HS-5 (cell line): ENCODE results near the gene TRDN.

Experiments
- DNase-seq: peaks from one replicate; pipeline ENCODE4 v3.0.0-alpha.2; 2012; ENCODE audit warnings: low read depth

Gene TRDN, protein sequence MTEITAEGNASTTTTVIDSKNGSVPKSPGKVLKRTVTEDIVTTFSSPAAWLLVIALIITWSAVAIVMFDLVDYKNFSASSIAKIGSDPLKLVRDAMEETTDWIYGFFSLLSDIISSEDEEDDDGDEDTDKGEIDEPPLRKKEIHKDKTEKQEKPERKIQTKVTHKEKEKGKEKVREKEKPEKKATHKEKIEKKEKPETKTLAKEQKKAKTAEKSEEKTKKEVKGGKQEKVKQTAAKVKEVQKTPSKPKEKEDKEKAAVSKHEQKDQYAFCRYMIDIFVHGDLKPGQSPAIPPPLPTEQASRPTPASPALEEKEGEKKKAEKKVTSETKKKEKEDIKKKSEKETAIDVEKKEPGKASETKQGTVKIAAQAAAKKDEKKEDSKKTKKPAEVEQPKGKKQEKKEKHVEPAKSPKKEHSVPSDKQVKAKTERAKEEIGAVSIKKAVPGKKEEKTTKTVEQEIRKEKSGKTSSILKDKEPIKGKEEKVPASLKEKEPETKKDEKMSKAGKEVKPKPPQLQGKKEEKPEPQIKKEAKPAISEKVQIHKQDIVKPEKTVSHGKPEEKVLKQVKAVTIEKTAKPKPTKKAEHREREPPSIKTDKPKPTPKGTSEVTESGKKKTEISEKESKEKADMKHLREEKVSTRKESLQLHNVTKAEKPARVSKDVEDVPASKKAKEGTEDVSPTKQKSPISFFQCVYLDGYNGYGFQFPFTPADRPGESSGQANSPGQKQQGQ

DNA sequence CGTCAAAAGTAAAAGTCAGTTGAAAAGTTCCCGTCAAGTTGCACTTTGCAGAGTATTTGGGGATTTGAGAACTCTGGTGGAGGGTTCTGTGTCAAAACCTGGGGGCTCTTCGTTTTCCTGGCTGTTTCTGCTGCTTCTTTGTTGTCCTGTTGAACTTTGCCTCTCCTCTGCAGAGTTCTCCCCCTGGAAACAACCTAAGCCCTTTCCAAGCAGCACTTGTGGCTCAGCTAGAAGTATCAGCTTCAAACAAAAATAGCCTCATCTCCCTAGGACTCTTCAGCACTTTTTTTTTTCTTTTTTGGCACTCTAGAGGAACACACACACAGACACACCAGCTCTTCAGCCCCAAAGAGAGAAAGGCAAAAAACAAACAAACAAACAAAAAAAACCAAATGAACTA, at the start of gene TRDN:
TRDN (minus strand) TSS at position 169 of the 400 bp plus-strand sequence. CDS start 175 bp downstream, outside the sequence.
- DNase-seq, result no peak

DNA sequence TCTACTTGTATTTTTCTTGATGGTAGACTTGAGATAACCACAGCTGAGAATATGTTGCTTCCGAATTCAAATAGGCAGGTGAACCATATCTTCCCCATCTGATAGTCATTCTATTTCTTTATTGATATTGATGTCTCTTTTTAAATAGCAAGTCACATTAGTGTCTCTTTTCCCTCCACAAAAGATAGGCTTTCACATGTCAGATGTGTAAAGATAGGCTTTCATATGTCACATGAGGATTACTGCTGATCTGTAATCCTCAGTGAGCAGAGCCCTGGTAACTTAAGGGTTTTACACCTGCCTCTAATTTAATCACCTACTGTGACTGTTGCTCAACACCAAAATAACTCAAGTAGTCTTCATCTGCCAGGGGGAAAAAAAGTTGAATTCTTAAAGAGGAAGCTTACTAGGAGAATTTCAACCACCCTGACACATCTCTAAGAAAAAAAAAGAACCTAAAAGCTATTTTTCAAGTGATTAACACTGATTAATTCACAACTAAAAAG, 45.3 kb upstream of the TRDN start:
- DNase-seq, result no peak

DNA sequence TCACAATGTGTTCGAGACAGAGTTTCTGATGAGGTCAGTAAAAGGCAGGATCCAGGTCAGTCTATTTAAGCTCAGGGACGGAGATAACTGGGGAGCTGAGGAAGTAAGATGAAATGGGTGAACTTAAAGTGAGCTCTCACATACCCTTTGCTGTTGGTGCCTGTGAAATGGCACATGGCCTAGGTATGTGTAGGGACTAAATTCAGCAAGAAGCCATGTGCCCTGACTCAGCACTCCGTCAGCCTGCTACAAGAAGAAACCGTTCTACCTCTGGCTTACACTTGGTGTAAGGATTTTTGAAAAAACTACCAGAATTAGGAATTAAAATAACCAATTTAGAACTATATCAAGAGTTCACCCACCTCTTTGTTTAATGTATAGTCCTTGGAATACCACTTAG, 41.1 kb upstream of the TRDN start:
- no peak for DNase-seq

DNA sequence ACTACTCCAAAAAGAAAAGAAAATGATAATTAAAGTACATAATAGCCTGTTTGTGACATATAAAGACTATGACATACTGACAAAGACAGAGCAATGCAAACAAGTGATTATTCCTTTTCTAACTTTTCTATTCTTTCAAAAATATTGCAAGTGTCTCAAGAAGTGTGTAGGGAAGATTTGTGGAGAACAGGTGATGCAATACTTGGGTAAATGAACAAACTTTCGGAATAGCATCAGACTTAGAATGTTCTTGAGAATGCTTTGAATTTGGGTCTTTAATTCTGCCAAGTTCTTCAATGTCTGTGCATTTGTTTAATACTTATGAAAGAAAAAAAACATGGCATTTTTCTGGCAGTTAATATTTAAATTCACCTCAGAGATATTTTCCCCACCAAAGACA, 40.0 kb upstream of the TRDN start:
- DNase-seq, result no peak

DNA sequence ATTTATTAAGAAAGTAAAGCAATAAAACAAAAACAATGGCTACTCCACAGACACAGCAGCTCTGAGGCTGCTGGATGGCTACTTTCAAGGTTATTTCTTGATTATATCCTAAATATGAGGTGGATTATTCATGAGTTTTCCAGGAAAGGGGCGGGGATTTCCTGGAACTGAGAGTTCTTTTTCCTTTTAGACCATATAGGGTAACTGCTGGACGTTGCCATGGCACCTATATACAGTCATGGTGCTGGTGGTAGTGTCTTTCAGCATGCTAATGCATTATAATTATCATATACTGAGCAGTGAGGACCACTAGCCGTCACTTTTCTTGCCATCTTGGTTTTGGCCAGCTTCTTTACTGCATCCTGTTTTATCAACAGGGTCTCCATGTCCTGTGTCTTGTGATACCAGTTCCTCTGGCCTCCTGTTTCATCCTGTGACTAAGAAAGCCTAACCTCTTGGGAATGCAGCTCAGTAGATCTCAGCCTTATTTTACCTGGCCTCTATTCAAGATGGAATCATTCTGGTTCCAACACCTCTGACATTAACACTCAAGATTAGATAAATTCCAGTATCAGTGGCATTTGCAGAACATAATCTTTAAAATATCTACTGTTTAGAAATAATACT, 32.3 kb upstream of the TRDN start:
- DNase-seq, result no peak

DNA sequence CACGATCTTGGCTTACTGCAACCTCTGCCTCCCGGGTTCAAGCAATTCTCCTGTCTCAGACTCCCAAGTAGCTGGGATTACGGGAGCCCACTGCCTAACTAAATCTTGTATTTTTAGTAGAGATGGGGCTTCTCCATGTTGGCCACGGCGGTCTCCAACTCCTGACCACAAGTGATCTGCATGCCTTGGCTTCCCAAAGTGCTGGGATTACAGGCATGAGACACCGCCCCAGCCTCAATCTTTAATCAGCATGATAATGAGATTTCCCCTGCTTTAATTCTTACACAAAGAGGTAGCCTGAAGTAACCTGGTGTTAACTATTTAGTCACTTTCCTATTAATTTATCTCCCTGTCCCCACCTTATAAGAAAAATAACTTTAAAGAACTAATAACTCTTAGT, 31.3 kb upstream of the TRDN start:
- DNase-seq, result no peak

DNA sequence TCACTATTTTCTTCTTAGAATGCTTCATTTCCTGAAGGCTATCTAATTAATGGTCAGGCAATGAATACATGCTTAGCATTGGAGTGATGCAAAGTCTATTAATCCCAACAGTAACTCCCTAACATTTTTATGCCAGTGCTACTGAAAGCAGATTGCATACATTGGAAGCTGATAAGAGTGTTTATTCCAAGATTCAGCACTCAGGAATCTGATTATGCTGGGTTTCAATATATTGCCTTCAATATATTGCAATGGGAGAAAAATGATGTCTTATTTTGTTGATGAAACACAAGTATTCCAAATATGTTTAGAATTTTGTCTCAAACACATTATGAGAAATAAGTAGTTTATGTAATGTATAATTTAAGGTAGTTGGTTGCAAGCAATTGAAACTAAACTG, 26.7 kb upstream of the TRDN start:
- DNase-seq, result no peak

DNA sequence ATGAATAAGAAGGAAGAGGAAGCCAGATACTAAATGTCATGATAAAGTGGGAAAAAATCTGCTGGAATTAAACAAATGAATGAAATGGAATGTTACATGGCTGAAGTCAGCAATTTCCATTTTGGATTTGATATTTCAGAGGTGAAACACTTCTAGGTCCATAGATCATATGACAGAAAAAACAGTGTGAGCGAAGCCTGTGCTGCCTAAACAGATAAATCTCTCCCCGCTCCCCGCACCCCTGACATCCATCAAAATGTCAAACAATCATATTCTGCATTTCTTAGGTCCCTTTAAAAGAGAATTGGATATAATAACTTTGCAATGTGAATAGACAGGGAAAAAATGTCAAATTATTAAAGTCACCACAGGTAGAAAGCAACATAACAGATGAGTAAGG, 26.0 kb upstream of the TRDN start:
- DNase-seq, result no peak

DNA sequence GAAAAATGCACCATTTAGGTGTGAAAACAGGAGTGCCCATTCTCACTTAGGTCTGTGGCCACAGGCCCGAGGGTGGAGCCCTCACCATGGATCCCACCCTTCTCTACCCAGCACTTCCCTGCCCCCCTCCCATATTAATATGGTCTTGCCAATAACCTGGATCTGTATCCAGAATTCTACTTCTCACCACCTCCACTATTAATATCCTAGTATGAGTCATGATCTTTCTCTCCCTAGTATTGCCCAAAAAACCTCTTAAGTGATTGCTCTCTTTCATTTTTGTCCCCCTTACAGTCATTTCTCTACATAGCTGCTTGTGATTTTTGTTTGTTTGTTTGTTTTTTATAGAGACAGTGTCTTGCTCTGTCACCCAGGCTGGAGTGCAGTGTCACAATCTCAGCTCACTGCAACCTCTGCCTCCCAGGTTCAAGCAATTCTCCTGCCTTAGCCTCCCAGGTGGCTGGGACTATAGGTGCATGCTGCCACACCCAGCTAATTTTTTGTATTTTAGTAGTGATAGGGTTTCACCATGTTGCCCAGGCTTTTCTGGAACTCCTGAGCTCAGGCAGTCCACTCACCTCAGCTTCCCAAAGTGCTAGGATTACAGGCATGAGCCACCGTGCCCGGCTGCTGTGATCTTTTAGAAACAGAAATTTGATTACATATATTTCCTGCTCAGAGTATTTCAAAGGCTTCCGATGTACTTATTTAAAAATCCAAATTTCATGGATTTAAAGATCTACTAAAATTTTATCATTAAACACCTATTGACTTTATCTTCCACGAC, 24.5 kb upstream of the TRDN start:
- no peak for DNase-seq

DNA sequence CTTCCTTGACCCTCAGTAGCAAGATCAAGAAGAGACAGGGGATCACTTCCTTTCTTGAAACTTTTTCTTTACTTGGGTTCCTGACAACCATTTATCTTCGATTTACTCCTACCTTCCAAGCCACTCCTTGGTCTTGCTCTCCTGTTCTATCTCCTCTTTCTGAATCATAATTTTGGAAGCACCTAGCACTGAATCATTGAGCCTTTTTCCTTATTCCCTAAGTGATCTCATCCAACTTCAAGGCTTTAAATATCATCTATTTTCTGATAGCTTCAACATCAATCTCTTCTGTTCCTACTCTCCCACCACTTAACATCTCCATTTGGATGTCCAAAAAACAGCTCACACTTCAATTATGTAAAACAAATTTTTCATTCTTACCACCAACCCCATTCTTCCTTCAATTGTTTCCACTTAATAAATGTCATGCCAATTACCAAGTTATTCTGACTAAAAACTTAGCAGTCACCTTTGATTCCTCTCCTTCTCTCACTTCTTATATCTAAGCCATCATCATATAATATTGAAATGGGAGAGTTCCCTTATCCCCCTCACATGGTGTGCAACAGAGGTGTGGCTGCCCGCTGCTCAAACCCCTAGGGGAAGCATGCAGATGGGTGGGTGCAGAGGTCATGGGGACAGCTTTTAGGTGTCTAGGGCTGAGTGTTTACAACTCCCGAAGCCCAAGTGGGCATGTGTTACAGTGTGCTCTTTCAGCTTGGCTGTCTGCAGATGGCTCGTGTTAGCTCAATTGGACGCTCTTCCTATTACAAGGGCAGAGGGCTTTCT, 23.4 kb upstream of the TRDN start:
- DNase-seq, result no peak

DNA sequence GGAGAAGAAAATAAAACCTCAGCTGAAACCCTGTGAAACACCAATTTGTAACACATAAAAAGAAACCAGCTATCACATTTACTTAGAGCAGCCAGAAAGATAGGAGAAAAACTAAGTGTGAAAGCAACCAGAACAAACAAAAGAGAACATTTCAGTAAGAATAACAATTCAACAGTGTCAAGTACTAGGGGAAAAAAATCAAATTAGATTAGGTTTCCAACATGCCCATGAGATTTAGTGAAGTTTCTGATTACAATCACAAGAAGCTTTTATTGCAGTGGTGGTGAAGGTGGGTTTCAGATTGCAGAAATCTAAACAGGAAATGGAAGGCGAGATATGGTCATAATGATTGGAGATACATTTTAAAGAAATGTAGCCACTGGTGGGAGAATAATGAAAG, 22.1 kb upstream of the TRDN start:
- no peak for DNase-seq

DNA sequence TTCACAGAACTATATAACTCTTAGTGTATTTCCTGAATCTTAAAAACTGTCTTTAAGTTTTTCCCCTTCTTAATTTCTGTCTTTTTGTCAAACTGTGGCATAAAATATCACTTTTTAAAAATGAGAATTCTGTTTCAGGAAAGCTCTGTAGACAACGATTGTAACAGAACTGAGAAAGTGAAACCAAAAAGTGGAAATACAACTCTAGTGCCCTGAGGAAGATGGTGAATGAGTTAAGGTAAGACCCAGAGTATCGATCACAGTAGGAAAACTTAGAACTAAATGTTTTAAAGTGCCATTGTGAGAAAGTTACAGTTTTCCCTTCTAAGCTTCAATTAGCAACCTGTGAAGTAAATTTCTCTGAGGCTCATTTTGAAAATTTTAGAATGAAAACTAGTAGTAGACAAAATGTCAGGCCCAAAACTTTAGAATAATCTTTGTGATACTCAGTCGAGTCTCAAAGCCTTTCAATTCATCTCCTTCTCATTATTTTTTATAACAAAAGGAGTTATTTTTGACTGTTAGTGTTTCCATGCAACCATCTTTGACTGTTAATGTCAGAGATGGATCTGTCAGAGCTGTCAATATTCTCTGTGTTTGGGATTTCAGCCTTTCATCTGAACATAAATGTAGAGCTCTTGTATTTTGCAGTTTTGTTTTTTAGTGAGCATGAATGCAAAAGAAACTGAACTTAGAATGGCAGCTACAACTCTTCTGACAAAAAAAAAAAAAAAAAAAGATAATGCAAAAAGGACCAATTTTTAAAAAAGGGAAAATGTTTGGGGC, 19.0 kb upstream of the TRDN start:
- DNase-seq, result no peak

DNA sequence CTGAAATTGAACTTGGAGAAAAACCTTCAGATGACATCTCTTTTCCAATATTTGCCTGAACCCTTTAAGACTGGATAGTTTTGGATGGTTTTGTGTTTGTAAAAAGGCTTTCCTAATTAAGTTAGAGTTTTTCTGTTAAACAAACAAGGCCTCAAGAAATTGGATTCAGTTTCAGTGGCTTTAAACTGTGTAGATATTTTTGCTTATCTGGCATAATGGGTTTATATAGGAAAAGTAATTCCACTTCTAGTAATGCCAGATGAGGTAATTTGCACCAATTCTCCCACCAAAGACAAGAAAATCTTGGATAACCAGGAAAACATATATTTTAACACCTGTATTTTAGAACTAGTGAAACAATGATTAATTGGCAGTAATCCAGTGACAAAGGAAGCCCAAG, 12.0 kb upstream of the TRDN start:
- DNase-seq, result no peak

DNA sequence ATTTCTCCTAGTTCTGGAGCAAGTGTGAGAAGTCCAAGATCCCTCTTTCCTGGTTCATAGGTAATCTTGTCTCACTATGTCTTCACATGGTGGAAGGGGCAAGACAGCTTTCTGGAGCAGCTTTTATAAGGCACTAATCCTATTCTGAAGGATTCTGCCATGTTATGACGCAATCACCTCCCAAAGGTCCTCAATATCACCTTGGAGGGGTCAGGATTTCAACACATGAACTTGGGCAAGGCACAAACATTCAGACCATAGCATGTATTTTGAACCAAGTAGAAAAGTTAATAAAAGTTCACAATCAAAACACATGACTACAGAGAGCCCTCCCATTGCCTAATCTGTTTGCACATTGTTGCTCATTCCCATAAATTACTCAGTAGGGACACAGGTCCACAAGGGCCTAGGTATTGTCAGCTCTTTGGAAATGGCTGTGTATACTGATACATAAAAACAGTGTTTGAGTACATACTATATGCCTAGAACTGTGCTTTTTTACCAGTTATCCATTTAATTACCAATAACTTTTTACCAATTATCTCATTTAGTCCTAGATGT, 11.3 kb upstream of the TRDN start:
- DNase-seq, result no peak

DNA sequence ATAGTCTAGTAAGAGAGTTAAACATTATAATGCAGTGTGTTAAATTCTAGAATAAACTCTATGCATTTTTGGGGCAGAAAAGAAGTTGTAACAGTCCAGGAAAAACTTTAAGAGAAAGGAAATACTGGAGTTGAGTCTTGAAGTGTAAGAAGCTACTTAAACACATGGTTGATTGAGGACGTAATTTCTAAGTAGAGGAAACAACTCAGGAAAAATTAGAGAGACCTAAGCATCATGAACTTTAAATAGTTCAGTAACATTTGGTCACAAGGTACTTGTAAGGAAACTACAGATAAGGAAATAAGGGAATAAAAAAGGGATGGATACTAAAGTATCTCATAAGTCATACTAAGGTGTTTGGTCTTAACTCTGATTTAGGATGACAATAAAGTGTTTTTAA, 4.7 kb upstream of the TRDN start:
- no peak for DNase-seq

DNA sequence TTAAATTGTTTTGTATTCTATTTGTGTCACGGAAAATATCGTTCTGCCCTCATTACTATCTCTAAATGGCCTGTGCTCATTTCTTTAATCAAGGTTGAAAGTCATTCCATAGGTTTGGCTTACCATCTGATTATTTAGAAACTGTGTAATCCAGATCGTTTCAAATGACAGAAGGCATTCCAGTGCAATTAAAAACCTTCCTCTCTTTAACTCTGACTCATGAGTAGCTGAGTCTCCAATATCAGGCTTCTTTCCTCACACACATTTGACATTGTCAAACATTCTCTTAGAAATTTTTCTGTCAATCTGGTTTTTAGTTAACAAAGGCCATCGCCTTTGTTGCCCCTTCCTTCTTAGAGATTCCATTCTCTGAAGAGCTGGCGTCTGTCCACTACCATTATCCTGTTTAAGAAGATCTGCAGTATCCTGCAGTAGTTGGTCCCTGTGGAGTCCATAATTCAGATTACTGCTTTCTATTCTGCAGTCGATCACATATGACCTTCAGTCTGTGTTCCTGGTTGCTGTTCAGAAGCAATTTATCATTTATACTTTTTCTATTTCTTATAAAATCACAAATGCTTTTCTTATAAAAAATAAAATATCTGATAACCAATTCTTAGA, 3.9 kb upstream of the TRDN start:
- no peak for DNase-seq

DNA sequence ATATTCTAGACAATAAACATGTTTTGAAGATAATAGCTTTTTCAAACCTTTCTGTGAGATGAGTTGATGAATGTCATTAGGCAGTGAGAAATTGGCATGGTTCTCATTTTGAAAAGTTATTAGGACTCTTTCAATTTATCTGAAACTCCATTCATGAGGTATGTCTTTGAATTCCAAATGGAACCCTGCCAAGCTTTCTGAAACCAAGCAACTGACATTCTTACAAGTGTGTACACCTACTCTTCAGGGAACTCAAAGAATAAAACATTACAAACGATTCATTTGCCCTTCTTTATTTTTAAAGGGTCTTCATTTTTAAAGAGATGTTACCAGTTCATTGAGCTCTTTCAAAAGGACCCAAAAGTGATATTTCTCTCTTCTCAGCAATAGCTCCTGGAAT, 2.1 kb upstream of the TRDN start:
- no peak for DNase-seq

DNA sequence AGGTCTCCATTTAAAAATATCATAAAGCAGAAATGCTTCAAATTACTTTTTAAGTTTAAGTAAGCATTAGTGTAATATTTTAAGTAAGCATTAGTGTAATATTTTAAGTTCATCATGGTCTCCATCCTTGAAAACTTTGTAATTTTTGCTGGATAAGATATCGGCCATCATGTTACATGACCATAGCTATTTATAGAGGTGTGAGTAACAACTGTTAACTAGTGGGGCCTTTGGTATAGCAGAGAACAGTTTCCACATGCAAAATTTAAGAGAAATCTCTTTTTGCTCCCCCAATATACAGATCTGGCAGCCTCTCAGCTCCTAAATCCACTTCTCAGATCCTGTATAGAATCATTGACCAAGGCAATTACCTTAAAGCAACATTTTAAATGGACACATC, 468 bp downstream of the TRDN start:
- DNase-seq, result no peak

DNA sequence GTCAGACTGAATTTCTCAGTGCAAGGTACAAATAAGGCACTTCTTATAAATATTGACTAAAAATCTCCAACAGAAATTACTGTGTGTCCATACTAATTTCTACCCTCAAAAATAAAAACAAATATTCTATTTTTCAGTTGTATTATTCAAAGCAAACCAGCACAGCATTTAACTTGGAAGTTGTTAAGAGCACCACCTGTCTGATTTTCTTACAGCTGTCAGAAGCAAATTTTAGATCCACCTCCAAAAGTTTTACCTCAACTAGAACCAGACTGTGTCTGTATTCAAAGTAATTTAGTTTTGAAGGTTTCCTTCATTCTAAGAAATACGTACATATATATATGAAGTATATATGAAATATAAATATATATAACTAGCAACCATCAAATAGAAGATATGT, 1.2 kb downstream of the TRDN start:
- no peak for DNase-seq

DNA sequence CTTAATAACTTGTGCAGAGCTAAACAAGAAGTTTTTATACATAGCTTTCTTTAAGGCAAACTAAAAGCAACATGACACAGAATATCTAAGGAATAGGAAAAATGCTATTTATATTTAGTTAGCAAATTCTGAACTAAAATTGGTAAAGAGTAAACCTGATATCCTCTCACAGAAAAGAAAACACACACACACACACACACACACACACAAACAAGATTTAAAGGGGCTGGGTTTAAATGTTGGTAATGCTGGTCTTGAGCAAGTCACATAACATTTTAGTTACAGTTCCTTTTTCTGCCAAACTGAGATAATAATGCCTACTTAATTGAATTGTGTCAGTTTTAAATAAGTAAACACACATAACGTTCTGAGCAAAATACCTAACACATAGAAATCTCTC, 1.6 kb downstream of the TRDN start:
- no peak for DNase-seq
